Prostate gland (tissue), 2 donors: ENCODE measurements around the gene RAD51B.

Experiments
- POLR2A ChIP-seq: fragments of 450-650 bp; IDR thresholded peaks from one replicate; pipeline ENCODE4 v1.6.1; 2016; ENCODE audit warnings: antibody characterized with exemption, mild to moderate bottlenecking
- POLR2AphosphoS5 ChIP-seq: sonication (generic); formaldehyde crosslinking; IDR thresholded peaks from one replicate; pipeline ENCODE4 v1.6.1; 2017; ENCODE audit warnings: antibody characterized with exemption
- TF ChIP-seq, protein P1 (sequence below), 4 experiments: fragments of 200-600 bp in 2 of 4; fragments of 450-650 bp in 2 of 4; sonication (generic) in 2 of 4; IDR thresholded peaks; 1 replicate in 3 of 4; 2 replicates in 1 of 4; pipeline ENCODE4 v1.5.1; 2016 to 2019; ENCODE audit warnings: antibody characterized with exemption in 4 of 4, mild to moderate bottlenecking in 2 of 4, moderate library complexity in 2 of 4

DNA sequence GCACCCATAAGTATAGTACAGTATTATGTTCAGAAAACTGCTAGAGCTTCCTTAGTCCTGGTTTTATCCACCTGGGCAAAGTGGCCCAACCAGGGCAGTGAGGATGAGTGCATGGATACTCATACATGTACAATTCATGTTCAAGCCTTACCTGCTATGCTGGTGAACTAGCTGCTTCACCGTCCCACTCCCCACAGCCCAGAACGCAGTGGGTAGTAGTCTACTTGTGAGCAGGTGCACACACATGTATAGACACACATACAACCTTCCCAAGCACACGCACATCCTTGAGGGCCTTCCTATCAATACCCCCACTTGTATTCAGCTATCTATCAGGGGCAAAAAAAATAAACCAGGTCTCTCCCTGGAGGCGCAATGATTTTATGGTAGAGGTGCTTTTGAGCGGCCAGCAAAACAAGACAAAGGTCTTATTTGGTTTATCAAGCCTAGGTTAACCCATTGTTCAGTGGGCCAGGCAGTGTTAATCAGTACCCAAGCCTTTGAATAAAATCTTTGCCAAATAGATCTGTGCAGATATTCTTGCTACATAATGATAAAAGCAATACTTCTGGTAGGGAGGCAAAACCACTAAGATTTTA, 903.5 kb downstream of the RAD51B start:
- TF ChIP-seq, protein P1, sequence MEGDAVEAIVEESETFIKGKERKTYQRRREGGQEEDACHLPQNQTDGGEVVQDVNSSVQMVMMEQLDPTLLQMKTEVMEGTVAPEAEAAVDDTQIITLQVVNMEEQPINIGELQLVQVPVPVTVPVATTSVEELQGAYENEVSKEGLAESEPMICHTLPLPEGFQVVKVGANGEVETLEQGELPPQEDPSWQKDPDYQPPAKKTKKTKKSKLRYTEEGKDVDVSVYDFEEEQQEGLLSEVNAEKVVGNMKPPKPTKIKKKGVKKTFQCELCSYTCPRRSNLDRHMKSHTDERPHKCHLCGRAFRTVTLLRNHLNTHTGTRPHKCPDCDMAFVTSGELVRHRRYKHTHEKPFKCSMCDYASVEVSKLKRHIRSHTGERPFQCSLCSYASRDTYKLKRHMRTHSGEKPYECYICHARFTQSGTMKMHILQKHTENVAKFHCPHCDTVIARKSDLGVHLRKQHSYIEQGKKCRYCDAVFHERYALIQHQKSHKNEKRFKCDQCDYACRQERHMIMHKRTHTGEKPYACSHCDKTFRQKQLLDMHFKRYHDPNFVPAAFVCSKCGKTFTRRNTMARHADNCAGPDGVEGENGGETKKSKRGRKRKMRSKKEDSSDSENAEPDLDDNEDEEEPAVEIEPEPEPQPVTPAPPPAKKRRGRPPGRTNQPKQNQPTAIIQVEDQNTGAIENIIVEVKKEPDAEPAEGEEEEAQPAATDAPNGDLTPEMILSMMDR (IDR thresholded peaks at IDR 0.05): no peak
- TF ChIP-seq POLR2A: no peak
- TF ChIP-seq POLR2AphosphoS5: no peak
